Endodermal cell (in vitro differentiated cells): Measurements from ENCODE around the gene MS4A1. TPM values are rescaled to one million over a fixed set of nuclear protein-coding genes. Genes with fewer than 3 reads are reported as not detected.

Experiments
- DNase-seq: peaks from one replicate; pipeline ENCODE4 v3.0.0-alpha.2; 2017
- H3K27ac ChIP-seq: 2 replicates; pipeline ENCODE4 v1.5.1; 2013; ENCODE audit warnings: mild to moderate bottlenecking, low read depth, low read length, moderate library complexity
- H3K27me3 ChIP-seq: 2 replicates; pipeline ENCODE4 v1.6.1; 2013; ENCODE audit warnings: mild to moderate bottlenecking, low read length, moderate library complexity; ENCODE audit not compliant: insufficient read depth, control insufficient read depth, poor library complexity, severe bottlenecking
- H3K36me3 ChIP-seq: 2 replicates; pipeline ENCODE4 v1.7.0; 2013; ENCODE audit warnings: mild to moderate bottlenecking, low read length, moderate library complexity; ENCODE audit not compliant: control insufficient read depth, insufficient read depth
- H3K4me1 ChIP-seq: one replicate; pipeline ENCODE4 v1.7.0; 2013; ENCODE audit warnings: low read length; ENCODE audit not compliant: control insufficient read depth, insufficient read depth
- H3K4me3 ChIP-seq: 2 replicates; pipeline ENCODE4 v1.5.1; 2013; ENCODE audit warnings: mild to moderate bottlenecking, low read length, moderate library complexity
- H3K9ac ChIP-seq: 2 replicates; pipeline ENCODE4 v1.6.1; 2013; ENCODE audit warnings: mild to moderate bottlenecking, low read length, moderate library complexity; ENCODE audit not compliant: poor library complexity, severe bottlenecking; ENCODE audit errors: extremely low read depth
- H3K9me3 ChIP-seq: 2 replicates; pipeline ENCODE4 v1.6.1; 2013; ENCODE audit warnings: mild to moderate bottlenecking, low read length, moderate library complexity; ENCODE audit not compliant: control insufficient read depth
- H3K27ac Mint-ChIP-seq: 2 replicates; pipeline ENCODE4 v1.8.0; 2020; ENCODE audit warnings: mixed read lengths
- H3K27me3 Mint-ChIP-seq: 2 replicates; pipeline ENCODE4 v1.8.0; 2021; ENCODE audit warnings: mild to moderate bottlenecking, mixed read lengths; ENCODE audit not compliant: insufficient read depth
- H3K36me3 Mint-ChIP-seq: 2 replicates; pipeline ENCODE4 v1.8.0; 2020; ENCODE audit warnings: low read depth, mixed read lengths
- H3K4me1 Mint-ChIP-seq: 2 replicates; pipeline ENCODE4 v1.8.0; 2020; ENCODE audit warnings: mixed read lengths
- H3K4me3 Mint-ChIP-seq: 2 replicates; pipeline ENCODE4 v1.8.0; 2020; ENCODE audit warnings: mild to moderate bottlenecking, moderate library complexity, mixed read lengths
- H3K9me3 Mint-ChIP-seq: 2 replicates; pipeline ENCODE4 v1.8.0; 2020; ENCODE audit warnings: mild to moderate bottlenecking, mixed read lengths
- CTCF ChIP-seq: fragments of 200-600 bp; sonication (generic); conservative IDR thresholded peaks from 2 replicates; pipeline ENCODE4 v1.5.0; 2021; ENCODE audit warnings: antibody characterized with exemption, mild to moderate bottlenecking
- WGBS, 2 experiments: methylation state at CpG; one replicate each; pipeline versions ENCODE4 v1.1.5 to v1.1.7; 2013; ENCODE audit warnings: missing lambda C conversion rate in 2 of 2, mixed read lengths in 1 of 2; ENCODE audit not compliant: insufficient coverage in 1 of 2, insufficient read length in 1 of 2; 5-methylcytosine and 5-hydroxymethylcytosine counted together
- total RNA-seq, 2 donors: library from RNA; stranded (reverse); fragmentation: NEBNext Ultra II Directional in 1 of 2; extraction: Animal tissue kit (Norgen Biotek cat#: 25700) in 1 of 2; gene quantifications; 2 replicates in 1 of 2; 3 replicates in 1 of 2; pipeline ENCODE4 v1.2.1, GENCODE V29; 2021

Gene MS4A1
- total RNA-seq, 2 donors from 2014 or later = not detected

GRCh38 chr11:60454212-60454611, 1.4 kb upstream of the MS4A1 start:
- no peak overlapping the region for H3K27ac ChIP-seq
- peaks cover 2% of the 10 kb centered on the region for H3K27me3 Mint-ChIP-seq
- no peak overlapping the region for H3K9ac ChIP-seq
- no peaks in the 10 kb centered on the region for H3K36me3 ChIP-seq
- no peaks in the 10 kb centered on the region for H3K9me3 ChIP-seq
- DNase-seq = no peak
- H3K27ac Mint-ChIP-seq = no peak overlapping the region
- H3K4me1 Mint-ChIP-seq = no peaks in the 10 kb centered on the region
- no peak overlapping the region for H3K4me3 ChIP-seq
- TF ChIP-seq CTCF = no peak
- peaks cover 11% of the 10 kb centered on the region for H3K9me3 Mint-ChIP-seq
- no peaks in the 10 kb centered on the region for H3K27me3 ChIP-seq
- no peak overlapping the region for H3K4me3 Mint-ChIP-seq
- H3K4me1 ChIP-seq = no peaks in the 10 kb centered on the region
- no peaks in the 10 kb centered on the region for H3K36me3 Mint-ChIP-seq

GRCh38 chr11:60457576-60457975, 1.9 kb downstream of the MS4A1 start:
- Histone ChIP-seq H3K4me3 (no peak overlapping the region), H3K27me3 (no peaks in the 10 kb centered on the region), H3K9me3 (no peaks in the 10 kb centered on the region), H3K9ac (no peak overlapping the region), H3K36me3 (no peaks in the 10 kb centered on the region), H3K27ac (no peak overlapping the region), H3K4me1 (no peaks in the 10 kb centered on the region)
- WGBS, 2 experiments = 84 to 100% methylated on average over 2 to 3 of the region's 3 CpGs
- Mint-ChIP-seq H3K4me3 (no peak overlapping the region), H3K4me1 (no peaks in the 10 kb centered on the region), H3K27ac (no peak overlapping the region), H3K36me3 (no peaks in the 10 kb centered on the region), H3K9me3 (no peaks in the 10 kb centered on the region), H3K27me3 (peaks cover 2% of the 10 kb centered on the region)
- DNase-seq = no peak
- TF ChIP-seq CTCF = no peak

GRCh38 chr11:60459345-60459744, 3.7 kb downstream of the MS4A1 start:
- DNase-seq = no peak
- H3K9me3 Mint-ChIP-seq = no peaks in the 10 kb centered on the region
- H3K9ac ChIP-seq = no peak overlapping the region
- no peaks in the 10 kb centered on the region for H3K36me3 ChIP-seq
- no peaks in the 10 kb centered on the region for H3K4me1 ChIP-seq
- H3K4me3 ChIP-seq = no peak overlapping the region
- no peaks in the 10 kb centered on the region for H3K27me3 ChIP-seq
- no peaks in the 10 kb centered on the region for H3K36me3 Mint-ChIP-seq
- WGBS, 2 experiments = 100% methylated on average over 1 of the region's 1 CpG
- H3K4me3 Mint-ChIP-seq = no peak overlapping the region
- peaks cover 2% of the 10 kb centered on the region for H3K27me3 Mint-ChIP-seq
- H3K27ac Mint-ChIP-seq = no peak overlapping the region
- no peak overlapping the region for H3K27ac ChIP-seq
- no peak for TF ChIP-seq CTCF
- H3K9me3 ChIP-seq = no peaks in the 10 kb centered on the region
- no peaks in the 10 kb centered on the region for H3K4me1 Mint-ChIP-seq
